ENCODE results near the gene SAP25. TPM values are rescaled to one million over a fixed set of nuclear protein-coding genes. Genes with fewer than 3 reads are reported as not detected.

Gene SAP25
- total RNA-seq, 4 donors from 2014 or later, result 2.4 to 8.4 (median 4.6) TPM

- peak overlapping the region in 3 of 4 donors; percentile 55 to 85 (median 66) for H3K4me3 ChIP-seq
- peaks cover 0 to 22% (median 9%) of the 10 kb centered on the region in 4 donors for H3K4me1 ChIP-seq
- H3K27me3 ChIP-seq, result no peaks in the 10 kb centered on the region
- TF ChIP-seq CTCF (IDR thresholded peaks at IDR 0.05) (no peak), EP300 (IDR thresholded peaks at IDR 0.05) (no peak), POLR2A (IDR thresholded peaks at IDR 0.05) (no peak)
- H3K9me3 ChIP-seq, result no peaks in the 10 kb centered on the region
- no peak for DNase-seq (ENCODE audit: low spot score in 2 of 2)
- H3K27ac ChIP-seq, result peak overlapping the region in 2 of 4 donors; percentile 94 to 96
- WGBS, 2 donors, result 87 to 89% methylated on average over 12 to 13 of the region's 13 CpGs
- H3K36me3 ChIP-seq, result peaks cover 0 to 33% (median 0%) of the 10 kb centered on the region in 3 donors
Measured at GRCh38 chr7:100613412-100614175, 39.9 kb upstream of the SAP25 start.

DNA sequence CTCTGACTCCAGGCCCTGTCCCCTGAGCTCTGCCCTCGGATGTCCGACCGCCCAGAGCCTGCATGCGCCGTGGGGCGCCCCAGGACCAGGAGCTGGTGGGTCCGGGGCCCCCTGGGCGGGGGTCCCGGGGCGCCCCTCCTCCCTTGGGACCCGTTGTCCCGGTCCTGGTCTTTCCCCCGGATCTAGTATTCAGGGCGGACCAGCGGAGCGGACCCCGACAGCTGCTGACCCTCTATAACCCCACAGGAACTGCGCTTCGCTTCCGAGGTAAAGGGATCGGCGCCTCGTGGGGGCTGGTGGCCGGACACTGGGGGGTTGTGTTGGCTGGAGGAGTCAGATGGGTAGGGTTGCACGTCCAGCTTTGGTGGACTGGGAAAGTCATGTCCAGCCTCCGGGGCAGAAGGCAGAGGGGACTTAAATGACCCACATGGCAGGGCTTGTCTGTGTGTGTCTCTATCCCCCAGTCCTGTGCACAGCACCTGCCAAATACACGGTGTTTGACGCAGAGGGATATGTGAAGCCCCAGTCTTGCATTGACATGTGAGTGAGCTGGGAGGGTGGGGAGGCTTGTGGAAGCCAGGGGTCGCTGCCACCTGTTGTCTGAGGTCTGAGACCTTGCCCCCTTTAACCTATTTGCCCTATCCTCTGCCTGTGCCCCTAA is 39.2 kb upstream of the SAP25 start:
- whole genome bisulfite sequencing, 2 donors, result 1 to 7% methylated on average over 11 to 20 of the region's 29 CpGs
- H3K4me3 ChIP-seq, result peak overlapping the region; percentile 53 to 85 (median 60)
- H3K27ac ChIP-seq, result peak overlapping the region; percentile 94 to 96 (median 95)

GRCh38 chr7:100611983-100612729 is 38.5 kb upstream of the SAP25 start, which contains the start of gene MOSPD3:
Gene MOSPD3 (plus strand): TSS chr7:100612540. CDS start chr7:100612792, 252 bp downstream.
- Histone ChIP-seq H3K4me1 (peaks cover 0 to 22% (median 9%) of the 10 kb centered on the region in 4 donors), H3K27ac (peak within 1 kb of the TSS; percentile 94 to 96 (median 95)), H3K9me3 (no peaks in the 10 kb centered on the region), H3K27me3 (no peaks in the 10 kb centered on the region), H3K36me3 (peaks cover 0 to 30% (median 0%) of the 10 kb centered on the region in 3 donors), H3K4me3 (peak within 1 kb of the TSS; percentile 53 to 85 (median 60))
- TF ChIP-seq CTCF (IDR thresholded peaks at IDR 0.05) (peak in 3 of 5 experiments; percentile 5 to 63 (median 38)), EP300 (IDR thresholded peaks at IDR 0.05) (peak; percentile 93 to 94), POLR2A (IDR thresholded peaks at IDR 0.05) (peak; percentile 51 to 83)
- peak; percentile 98 to 100 for DNase-seq (ENCODE audit: low spot score in 2 of 2)
- 0 to 1% methylated on average over 45 to 59 of the region's 61 CpGs for WGBS, 2 donors

More for the DNA sequence above, 39.2 kb upstream of the SAP25 start:
- Histone ChIP-seq H3K9me3 (no peaks in the 10 kb centered on the region), H3K27me3 (no peaks in the 10 kb centered on the region), H3K4me1 (peaks cover 0 to 22% (median 9%) of the 10 kb centered on the region in 4 donors), H3K36me3 (peaks cover 0 to 28% (median 0%) of the 10 kb centered on the region in 3 donors)
- DNase-seq (ENCODE audit: low spot score in 2 of 2), result peak in 1 of 2 donors; percentile 9
- peak in 1 of 5 experiments; percentile 9 for TF ChIP-seq CTCF (IDR thresholded peaks at IDR 0.05)
- no peak for TF ChIP-seq EP300 (IDR thresholded peaks at IDR 0.05)

DNA sequence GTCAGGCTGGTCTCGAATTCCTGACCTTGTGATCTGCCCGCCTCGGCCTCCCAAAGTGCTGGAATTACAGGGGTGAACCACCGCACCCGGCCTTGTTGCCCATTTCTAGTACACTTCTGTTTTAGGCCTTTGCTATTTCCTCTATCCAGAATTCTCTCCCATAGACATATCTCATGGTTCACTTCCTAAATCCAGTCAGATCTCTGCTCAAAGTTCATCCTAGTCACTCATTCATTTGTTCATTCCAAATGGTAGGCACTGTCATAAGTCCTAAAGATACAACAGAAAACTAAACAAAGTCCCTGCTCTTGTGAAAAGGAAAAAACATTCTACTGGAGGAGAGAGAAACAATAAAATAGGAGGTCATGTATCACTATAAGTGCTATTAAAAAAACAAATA is 36.3 kb upstream of the SAP25 start:
- Histone ChIP-seq H3K4me3 (no peak overlapping the region), H3K27me3 (no peaks in the 10 kb centered on the region), H3K27ac (peak overlapping the region in 1 of 4 donors; percentile 96), H3K36me3 (peaks cover 0 to 16% (median 0%) of the 10 kb centered on the region in 3 donors), H3K9me3 (no peaks in the 10 kb centered on the region), H3K4me1 (peaks cover 0 to 34% (median 11%) of the 10 kb centered on the region in 4 donors)
- DNase-seq (ENCODE audit: low spot score in 2 of 2), result no peak
- WGBS, 2 donors, result 90 to 92% methylated on average over 5 of the region's 5 CpGs
- TF ChIP-seq CTCF (IDR thresholded peaks at IDR 0.05), result no peak
- no peak for TF ChIP-seq EP300 (IDR thresholded peaks at IDR 0.05)
- no peak for TF ChIP-seq POLR2A (IDR thresholded peaks at IDR 0.05)

All from tibial nerve (tissue), 4 donors.